Measurements from ENCODE around the gene FBXW2.

The FBXW2 gene

GRCh38 chr9:120830865-120831264 is 37.6 kb upstream of the FBXW2 start:
- no peak overlapping the region for H3K4me3 ChIP-seq (ENCODE audit: low read depth, low read length)
- TF ChIP-seq CTCF (IDR thresholded peaks at IDR 0.05; ENCODE audit: low read depth, low read length, missing control alignments) = no peak
- no peak for DNase-seq (ENCODE audit: low read depth)
- in situ Hi-C loops (cut with HindIII; ENCODE audit: low sequenced_read_pairs) = no loop called here

DNA sequence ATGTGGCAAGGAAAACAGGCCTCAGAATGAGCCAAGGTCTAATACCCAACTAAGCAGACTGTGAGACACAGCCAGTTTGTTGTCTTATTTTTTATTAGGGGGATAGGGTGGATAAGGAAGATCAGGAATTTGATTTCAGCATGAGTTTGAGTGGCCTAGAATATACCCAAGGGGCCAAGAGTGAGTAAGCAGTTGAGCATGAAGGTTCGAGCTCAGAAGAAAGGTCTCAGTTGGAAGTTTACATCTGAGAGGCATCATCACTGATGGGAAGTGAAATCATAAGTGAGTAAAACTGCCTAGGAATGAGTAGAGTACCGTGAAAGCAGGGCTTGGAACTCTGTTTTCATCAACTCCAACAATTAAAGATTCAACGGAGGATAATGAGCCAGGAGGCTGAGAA is 36.9 kb upstream of the FBXW2 start:
- TF ChIP-seq CTCF (IDR thresholded peaks at IDR 0.05; ENCODE audit: low read depth, low read length, missing control alignments) = no peak
- no peak overlapping the region for H3K4me3 ChIP-seq (ENCODE audit: low read depth, low read length)
- DNase-seq (ENCODE audit: low read depth) = no peak
- in situ Hi-C loops (cut with HindIII; ENCODE audit: low sequenced_read_pairs) = no loop called here

GRCh38 chr9:120829650-120830049 is 36.4 kb upstream of the FBXW2 start:
- H3K4me3 ChIP-seq (ENCODE audit: low read depth, low read length) = no peak overlapping the region
- no peak for DNase-seq (ENCODE audit: low read depth)
- TF ChIP-seq CTCF (IDR thresholded peaks at IDR 0.05; ENCODE audit: low read depth, low read length, missing control alignments) = no peak
- in situ Hi-C loops (cut with HindIII; ENCODE audit: low sequenced_read_pairs) = no loop called here

- in situ Hi-C loops (cut with HindIII; ENCODE audit: low sequenced_read_pairs) = no loop called here
- DNase-seq (ENCODE audit: low read depth) = no peak
- H3K4me3 ChIP-seq (ENCODE audit: low read depth, low read length) = no peak overlapping the region
- no peak for TF ChIP-seq CTCF (IDR thresholded peaks at IDR 0.05; ENCODE audit: low read depth, low read length, missing control alignments)
Observed at GRCh38 chr9:120820095-120820494, 26.9 kb upstream of the FBXW2 start.

GRCh38 chr9:120818595-120818994 is 25.4 kb upstream of the FBXW2 start:
- no peak overlapping the region for H3K4me3 ChIP-seq (ENCODE audit: low read depth, low read length)
- DNase-seq (ENCODE audit: low read depth) = no peak
- in situ Hi-C loops (cut with HindIII; ENCODE audit: low sequenced_read_pairs) = no loop called here
- no peak for TF ChIP-seq CTCF (IDR thresholded peaks at IDR 0.05; ENCODE audit: low read depth, low read length, missing control alignments)

DNA sequence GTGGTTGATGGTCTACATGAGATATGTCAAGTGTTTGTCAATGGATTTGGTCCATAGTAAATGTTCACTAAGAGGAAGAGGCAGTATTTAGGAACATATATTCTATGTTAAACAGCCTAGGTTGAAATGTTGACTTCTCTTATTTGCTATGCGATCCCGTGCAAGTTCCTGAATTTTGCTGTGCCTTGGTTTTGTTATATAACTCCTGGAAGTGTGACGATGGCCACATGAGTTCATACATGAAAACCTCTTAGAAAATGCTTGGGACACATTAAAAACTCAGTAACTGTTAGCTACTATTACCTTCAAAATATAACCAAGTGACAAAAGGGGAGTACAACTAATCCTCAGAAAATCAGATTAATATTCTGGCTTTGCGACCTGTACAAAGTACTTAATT is 21.9 kb upstream of the FBXW2 start:
- no peak for DNase-seq (ENCODE audit: low read depth)
- H3K4me3 ChIP-seq (ENCODE audit: low read depth, low read length) = no peak overlapping the region
- in situ Hi-C loops (cut with HindIII; ENCODE audit: low sequenced_read_pairs) = no loop called here
- no peak for TF ChIP-seq CTCF (IDR thresholded peaks at IDR 0.05; ENCODE audit: low read depth, low read length, missing control alignments)

DNA sequence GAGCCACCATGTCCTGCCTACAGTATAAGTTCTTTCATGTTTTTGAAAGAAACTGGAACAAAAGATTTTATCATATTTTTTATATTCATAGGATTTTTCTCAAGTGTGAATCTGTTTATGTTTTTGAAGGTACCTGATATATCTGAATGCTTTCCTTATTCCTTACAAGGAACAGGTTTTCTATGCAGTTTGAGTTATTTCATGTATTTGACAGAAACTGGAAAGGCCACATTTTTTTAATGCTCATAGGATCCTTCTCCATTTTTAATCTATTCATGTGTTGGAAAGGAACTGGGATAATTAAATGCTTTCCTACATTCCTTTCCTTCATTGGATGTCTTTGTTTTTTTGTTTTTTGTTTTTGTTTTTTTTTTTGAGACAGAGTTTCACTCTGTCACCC is 15.7 kb upstream of the FBXW2 start:
- in situ Hi-C loops (cut with HindIII; ENCODE audit: low sequenced_read_pairs) = no loop called here

More for the DNA sequence above, 15.7 kb upstream of the FBXW2 start:
- no peak for TF ChIP-seq CTCF (IDR thresholded peaks at IDR 0.05; ENCODE audit: low read depth, low read length, missing control alignments)
- no peak overlapping the region for H3K4me3 ChIP-seq (ENCODE audit: low read depth, low read length)
- no peak for DNase-seq (ENCODE audit: low read depth)

Measured in astrocyte of the cerebellum (primary cell).